Frontal cortex (tissue), 4 donors: ENCODE data around the gene FBXO41. TPM values are rescaled to one million over a fixed set of nuclear protein-coding genes. Genes with fewer than 3 reads are reported as not detected.
A peak's percentile ranks its signal among the peaks of the same experiment; 100 is the strongest.

Experiments used
- DNase-seq, 2 donors: peaks; one replicate each; pipeline ENCODE4 v3.0.0; 2012; ENCODE audit warnings: low spot score in 2 of 2
- FAIRE-seq: peaks from 2 replicates; lab custom pipeline; 2012; peaks lifted over from hg19 to GRCh38; lab: Jason Lieb, UNC
- total RNA-seq: library from RNA; depleted of rRNA; stranded (reverse); fragments of >200 nt; gene quantifications from one replicate; pipeline ENCODE4 v1.2.3, GENCODE V29; 2014
- donor health status: control.
- donor health status: control.
- donor health status: control.

FBXO41 gene
- total RNA-seq, 1 donor from 2014 or later = 20.0 TPM

DNA sequence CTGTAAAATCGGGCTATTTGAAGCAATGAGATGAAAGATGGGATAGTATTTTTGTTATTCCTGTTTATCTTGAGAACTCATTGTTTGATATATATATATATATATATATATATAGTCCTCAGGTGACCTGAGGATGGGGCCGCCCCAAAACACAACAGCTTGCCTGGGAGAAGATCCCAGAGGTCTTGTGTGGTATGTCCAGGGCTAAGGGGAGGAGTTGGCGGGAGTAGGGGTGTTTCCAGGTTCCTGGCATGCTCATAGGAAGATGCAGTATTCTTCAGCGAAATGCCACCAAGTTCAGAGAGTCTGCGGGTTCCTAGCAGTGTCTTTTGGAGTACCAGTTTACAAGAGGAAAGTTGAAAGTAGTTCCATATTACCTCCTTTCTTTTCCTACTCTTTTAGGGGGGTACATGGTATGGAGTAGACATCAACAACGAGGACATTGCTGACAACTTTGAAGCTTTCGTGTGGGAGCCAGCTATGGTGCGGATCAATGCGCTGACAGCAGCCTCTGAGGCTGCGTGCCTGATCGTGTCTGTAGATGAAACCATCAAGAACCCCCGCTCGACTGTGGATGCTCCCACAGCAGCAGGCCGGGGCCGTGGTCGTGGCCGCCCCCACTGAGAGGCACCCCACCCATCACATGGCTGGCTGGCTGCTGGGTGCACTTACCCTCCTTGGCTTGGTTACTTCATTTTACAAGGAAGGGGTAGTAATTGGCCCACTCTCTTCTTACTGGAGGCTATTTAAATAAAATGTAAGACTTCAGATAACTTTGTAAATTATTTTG is 31.8 kb downstream of the FBXO41 start:
- FAIRE-seq = no peak
- DNase-seq = no peak

GRCh38 chr2:73250872-73251846 is 33.1 kb downstream of the FBXO41 start:
- FAIRE-seq = no peak
- DNase-seq = no peak

- no peak for DNase-seq
- no peak for FAIRE-seq
These were observed 34.6 kb downstream of the FBXO41 start for GRCh38 chr2:73249636-73250035.

DNA sequence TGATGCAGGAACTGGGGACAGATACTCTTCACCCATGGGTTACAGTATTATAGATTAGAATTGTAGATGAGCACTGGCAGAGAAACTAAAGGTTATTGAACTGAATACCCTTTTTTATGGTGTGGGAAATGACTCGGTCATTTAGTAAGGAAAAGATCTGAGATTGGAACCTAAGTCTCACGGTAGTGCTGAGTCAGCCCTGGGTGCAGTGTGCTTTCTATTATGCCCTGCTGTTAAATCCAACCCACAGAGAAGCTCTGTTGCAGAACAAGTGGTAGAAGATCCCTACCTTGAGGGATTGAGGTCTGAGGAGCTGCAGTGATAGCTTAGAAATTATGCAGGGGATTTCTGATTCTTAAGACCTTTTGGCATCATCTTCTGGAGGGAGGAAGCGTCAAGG is 37.4 kb downstream of the FBXO41 start:
- DNase-seq = no peak
- FAIRE-seq = no peak

GRCh38 chr2:73244580-73244979 is 39.7 kb downstream of the FBXO41 start:
- FAIRE-seq (no peak), DNase-seq (no peak)

DNA sequence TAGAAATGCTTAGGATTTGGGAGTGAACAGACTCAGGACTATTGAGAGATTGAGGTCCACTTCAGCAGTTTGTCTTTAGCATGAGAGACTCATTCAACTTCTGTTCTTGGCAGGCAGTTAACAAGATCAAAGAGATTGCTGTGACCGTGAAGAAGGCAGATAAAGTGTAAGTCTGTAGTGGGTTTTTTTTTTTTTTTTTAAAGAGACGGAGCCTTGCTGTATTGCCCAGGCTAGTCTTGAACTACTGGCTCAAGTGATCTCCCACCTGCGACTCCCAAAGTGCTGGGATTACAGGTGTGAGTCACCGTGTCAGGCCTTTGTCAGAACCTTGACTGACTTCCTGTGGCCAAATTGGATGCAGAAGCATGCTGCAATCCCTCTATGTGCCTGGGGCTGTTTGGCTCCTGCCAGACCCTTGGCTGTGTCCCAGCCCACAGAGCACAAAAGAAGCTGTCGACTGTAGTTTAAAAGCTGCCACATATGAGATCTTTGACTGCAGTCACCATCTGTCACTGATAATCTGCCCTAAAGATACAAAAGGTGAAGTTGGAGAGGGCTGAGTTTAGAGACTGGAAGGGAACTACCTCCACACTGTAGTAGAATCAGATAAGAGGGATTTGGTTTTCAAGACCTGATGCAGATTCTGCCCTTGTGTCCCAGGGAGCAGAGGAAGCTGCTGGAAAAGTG is 40.3 kb downstream of the FBXO41 start:
- no peak for FAIRE-seq

DNA sequence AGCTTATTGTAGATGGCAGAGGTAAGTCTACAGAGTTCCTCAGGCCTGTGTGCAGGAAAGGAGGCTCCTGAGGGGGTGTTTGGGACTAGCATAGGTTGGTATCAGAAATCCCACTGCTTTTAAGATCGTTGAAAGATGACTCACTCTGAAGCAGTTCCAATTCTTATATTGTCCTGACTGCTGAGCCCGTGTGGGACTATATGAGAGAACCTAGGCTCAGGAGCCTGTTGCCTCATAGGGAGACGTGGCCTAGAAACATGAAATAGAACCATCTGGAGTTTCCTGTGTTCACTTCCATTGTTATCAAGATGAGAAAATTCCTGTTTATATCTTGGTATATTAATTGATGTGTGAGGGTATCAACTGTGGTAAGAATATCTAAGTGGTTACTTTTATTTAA is 44.5 kb downstream of the FBXO41 start:
- FAIRE-seq (no peak), DNase-seq (no peak)

More for the DNA sequence above, 40.3 kb downstream of the FBXO41 start:
- no peak for DNase-seq

GRCh38 chr2:73238976-73239375 is 45.3 kb downstream of the FBXO41 start:
- FAIRE-seq (no peak), DNase-seq (no peak)

DNA sequence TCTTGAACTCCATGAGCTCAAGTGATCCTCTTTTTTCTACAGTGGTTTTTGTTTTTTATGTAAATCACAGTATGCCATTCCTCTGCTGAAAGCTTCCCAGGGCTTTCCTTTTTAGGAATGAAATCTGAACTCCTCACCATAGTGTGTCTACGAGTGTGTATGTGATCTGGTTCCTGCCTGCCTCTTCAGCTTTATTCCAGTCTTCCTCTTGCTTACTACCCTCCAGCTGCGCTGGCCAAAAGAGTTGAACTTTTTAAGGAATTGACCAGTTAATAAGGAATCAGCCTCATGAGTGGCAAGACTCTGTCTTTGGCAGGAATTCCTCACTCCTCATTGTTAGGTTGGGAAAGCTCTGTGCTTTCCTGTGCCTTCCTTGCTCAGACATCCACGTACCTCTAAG is 46.1 kb downstream of the FBXO41 start:
- FAIRE-seq (no peak), DNase-seq (no peak)

DNA sequence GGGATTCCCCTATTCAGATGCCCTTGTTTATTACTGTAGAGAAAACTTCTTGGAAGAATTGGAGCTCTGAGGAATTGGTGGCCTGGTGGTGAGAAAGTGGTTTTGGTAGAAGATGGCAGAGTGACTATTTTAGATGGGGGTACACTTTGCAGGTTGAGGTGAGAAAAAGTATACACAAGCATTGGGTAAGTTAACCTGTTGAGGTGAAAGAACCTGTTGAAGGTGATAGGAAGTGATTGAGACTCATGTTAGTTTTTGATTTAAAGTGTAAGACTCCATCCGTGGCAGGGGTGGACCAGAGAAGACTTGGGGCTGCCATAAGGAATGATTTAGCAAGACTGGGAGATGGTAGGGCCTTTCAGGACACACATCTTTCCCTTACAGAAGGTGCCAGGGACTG is 47.1 kb downstream of the FBXO41 start:
- no peak for DNase-seq
- no peak for FAIRE-seq

- no peak for DNase-seq
- FAIRE-seq = no peak
These were observed 48.8 kb downstream of the FBXO41 start for GRCh38 chr2:73235315-73236028.

- no peak for FAIRE-seq
- peak; percentile 84 to 87 for DNase-seq
These were observed 50.1 kb downstream of the FBXO41 start, which contains the start of gene CCT7 for GRCh38 chr2:73233932-73234832. CCT7 (plus strand) TSS chr2:73234308; CDS start chr2:73234379, 71 bp downstream.

DNA sequence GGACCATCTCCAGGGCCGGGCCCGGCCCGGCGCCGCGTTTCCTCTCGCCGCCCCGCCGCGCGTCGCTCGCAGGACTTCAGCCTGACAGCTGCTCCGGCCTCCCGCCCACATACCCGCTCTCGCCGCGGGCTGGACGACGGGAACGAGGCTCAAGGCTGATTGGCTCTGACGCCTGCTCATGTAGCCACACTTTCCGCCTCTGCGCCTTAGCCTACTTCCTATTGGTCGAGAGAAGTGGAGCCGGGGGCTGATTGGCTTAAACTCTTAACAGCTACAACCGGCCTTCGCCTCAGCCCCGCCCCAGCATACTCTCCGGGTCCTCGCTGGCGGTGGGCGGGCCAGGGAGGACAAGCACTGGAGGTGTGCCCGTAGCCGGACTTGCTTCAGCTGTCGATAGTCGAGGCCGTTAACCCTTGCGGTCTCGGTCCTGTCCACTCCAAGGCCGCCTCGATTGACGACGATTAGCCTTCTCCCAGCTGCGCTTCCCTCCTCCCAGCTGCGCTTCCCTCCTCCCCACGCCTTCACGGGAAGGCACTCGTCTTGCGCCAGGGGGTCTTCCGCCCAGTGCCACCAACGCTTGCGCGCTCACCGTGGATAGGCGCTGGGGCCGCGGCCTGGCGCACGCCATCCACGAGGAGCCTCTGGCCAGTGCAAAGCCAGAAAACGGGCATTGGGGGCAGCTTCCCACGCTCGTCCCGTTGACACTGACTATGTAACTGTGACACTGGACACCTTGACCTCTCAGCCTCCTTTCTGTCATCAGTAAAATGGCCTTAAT is 50.9 kb downstream of the FBXO41 start, which contains the start of gene PRADC1:
TSS of gene PRADC1 (minus strand) at position 86 of the 778 bp plus-strand sequence. CDS start at position 7, 79 bp downstream.
- peak; percentile 79 for FAIRE-seq

DNA sequence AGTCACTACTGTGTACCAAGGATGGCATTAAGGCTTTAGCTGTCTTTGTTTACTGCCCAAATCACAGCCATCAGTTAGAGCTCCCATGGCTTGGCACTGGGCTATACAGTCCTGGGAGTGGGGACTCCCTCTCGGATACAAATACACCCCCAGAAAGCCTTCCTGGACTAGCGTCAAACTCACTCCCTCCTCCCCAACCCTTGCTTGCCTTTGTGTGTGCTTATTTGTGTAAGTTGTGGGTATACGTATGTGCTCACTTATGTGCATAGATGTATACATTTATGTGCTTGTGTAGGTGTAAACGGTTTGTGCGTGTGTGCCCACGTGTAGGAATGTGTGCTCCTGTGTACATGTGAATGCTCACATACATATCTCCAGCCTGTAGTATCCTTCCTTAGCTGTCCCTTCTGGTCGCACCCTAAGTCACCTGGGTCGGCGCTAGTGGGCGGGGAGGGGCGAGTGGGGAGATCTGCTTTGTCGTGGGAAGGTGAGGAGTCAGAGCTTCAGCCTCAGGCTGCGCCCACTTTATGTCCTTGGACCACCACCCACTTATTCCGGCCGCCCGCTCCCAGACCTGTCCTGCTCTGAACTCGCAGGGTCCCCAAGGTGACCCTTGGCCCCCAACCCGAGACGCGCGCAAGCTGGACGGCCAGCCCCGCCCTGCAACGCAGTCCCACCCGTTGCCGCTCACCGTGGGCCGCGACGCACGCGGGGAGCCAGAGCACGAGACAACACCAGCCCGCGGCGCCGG is 51.7 kb downstream of the FBXO41 start:
- FAIRE-seq (no peak), DNase-seq (peak in 1 of 2 donors; percentile 39)

More for the DNA sequence above, 50.9 kb downstream of the FBXO41 start, which contains the start of gene PRADC1:
- DNase-seq = peak; percentile 97

DNA sequence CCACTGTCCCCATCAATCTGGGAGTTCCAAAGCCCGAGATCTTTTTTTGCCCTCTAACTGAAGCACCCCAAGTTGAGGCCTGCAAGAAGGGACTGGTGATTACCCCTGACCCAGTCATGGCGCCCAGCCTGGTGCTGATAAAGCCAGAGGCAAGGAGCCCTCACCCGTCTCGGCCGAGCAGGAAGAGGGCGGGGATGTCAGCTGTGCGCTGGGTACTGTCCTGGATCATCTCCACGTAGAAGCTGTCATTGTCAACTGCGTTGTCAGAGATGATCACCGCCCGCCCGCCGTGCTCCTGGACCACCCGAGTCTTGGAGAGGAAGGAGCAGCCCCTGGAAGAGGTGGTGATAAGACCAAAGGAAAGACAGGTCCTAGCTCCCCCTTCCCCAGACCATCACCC is 55.6 kb downstream of the FBXO41 start:
- DNase-seq (no peak), FAIRE-seq (no peak)

- DNase-seq = no peak
- FAIRE-seq = no peak
These were observed 57.2 kb downstream of the FBXO41 start for GRCh38 chr2:73227086-73227485.
